ENCODE measurements around the gene ZNF385D. TPM values are rescaled to one million over a fixed set of nuclear protein-coding genes. Genes with fewer than 3 reads are reported as not detected.

ZNF385D gene
- total and polyA plus RNA-seq, 8 donors, result 1.6 to 28.6 (median 17.5) TPM

GRCh38 chr3:21795152-21795837 is 44.3 kb upstream of the ZNF385D start:
- Histone ChIP-seq H3K27me3 (no peaks in the 10 kb centered on the region), H3K27ac (no peak overlapping the region), H3K36me3 (no peaks in the 10 kb centered on the region), H3K9me3 (peaks cover 0 to 11% of the 10 kb centered on the region in 2 donors), H3K4me1 (peaks cover 0 to 3% of the 10 kb centered on the region in 2 donors), H3K4me3 (no peak overlapping the region)
- ATAC-seq (no peak), DNase-seq (peak in 1 of 4 donors; percentile 21)
- intact Hi-C loops (cut with DNase I), result no loop called here
- TF ChIP-seq, protein P1, sequence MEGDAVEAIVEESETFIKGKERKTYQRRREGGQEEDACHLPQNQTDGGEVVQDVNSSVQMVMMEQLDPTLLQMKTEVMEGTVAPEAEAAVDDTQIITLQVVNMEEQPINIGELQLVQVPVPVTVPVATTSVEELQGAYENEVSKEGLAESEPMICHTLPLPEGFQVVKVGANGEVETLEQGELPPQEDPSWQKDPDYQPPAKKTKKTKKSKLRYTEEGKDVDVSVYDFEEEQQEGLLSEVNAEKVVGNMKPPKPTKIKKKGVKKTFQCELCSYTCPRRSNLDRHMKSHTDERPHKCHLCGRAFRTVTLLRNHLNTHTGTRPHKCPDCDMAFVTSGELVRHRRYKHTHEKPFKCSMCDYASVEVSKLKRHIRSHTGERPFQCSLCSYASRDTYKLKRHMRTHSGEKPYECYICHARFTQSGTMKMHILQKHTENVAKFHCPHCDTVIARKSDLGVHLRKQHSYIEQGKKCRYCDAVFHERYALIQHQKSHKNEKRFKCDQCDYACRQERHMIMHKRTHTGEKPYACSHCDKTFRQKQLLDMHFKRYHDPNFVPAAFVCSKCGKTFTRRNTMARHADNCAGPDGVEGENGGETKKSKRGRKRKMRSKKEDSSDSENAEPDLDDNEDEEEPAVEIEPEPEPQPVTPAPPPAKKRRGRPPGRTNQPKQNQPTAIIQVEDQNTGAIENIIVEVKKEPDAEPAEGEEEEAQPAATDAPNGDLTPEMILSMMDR (IDR thresholded peaks at IDR 0.05), result no peak

GRCh38 chr3:21794291-21794690 is 43.3 kb upstream of the ZNF385D start:
- DNase-seq, result peak in 1 of 4 donors; percentile 15
- Histone ChIP-seq H3K4me3 (no peak overlapping the region), H3K36me3 (no peaks in the 10 kb centered on the region), H3K27me3 (no peaks in the 10 kb centered on the region), H3K9me3 (peaks cover 0 to 4% of the 10 kb centered on the region in 2 donors), H3K4me1 (peaks cover 0 to 3% of the 10 kb centered on the region in 2 donors), H3K27ac (no peak overlapping the region)
- intact Hi-C loops (cut with DNase I), result no loop called here
- no peak for ATAC-seq
- TF ChIP-seq, protein P1 (IDR thresholded peaks at IDR 0.05), result no peak

- Histone ChIP-seq H3K9me3 (peaks cover 0 to 5% of the 10 kb centered on the region in 2 donors), H3K27ac (no peak overlapping the region), H3K36me3 (no peaks in the 10 kb centered on the region), H3K4me3 (no peak overlapping the region), H3K4me1 (peaks cover 0 to 3% of the 10 kb centered on the region in 2 donors), H3K27me3 (no peaks in the 10 kb centered on the region)
- intact Hi-C loops (cut with DNase I), result no loop called here
- no peak for DNase-seq
- TF ChIP-seq, protein P1 (IDR thresholded peaks at IDR 0.05), result no peak
- ATAC-seq, result no peak
Observed at GRCh38 chr3:21792176-21792575, 41.2 kb upstream of the ZNF385D start.

GRCh38 chr3:21791356-21791755 is 40.3 kb upstream of the ZNF385D start:
- Histone ChIP-seq H3K36me3 (no peaks in the 10 kb centered on the region), H3K4me3 (no peak overlapping the region), H3K27ac (no peak overlapping the region), H3K27me3 (no peaks in the 10 kb centered on the region), H3K4me1 (peaks cover 1 to 3% of the 10 kb centered on the region in 2 donors), H3K9me3 (peaks cover 0 to 5% of the 10 kb centered on the region in 2 donors)
- ATAC-seq (no peak), DNase-seq (no peak)
- TF ChIP-seq, protein P1 (IDR thresholded peaks at IDR 0.05), result no peak
- intact Hi-C loops (cut with DNase I), result no loop called here

DNA sequence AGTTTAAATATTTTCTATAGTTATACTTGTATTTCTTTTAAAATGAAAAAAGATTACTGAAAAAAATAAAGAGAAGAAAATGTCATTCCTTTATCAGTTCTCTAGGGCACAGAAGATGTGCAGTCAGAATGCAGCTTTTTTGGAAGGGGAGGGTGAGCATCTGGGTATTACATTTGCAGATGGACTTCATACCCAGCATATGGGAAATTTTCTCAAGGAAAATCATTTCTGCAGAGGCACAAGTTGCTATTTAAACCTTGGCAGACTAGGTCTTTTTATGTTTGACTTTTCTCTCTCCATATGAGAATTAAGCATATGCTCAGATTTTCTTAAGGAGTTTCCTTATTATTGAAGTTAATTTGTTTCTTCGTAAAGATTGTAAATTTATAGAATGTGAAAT is 39.5 kb upstream of the ZNF385D start:
- intact Hi-C loops (cut with DNase I), result no loop called here
- Histone ChIP-seq H3K4me1 (peaks cover 0 to 3% of the 10 kb centered on the region in 2 donors), H3K36me3 (no peaks in the 10 kb centered on the region), H3K27ac (no peak overlapping the region), H3K27me3 (no peaks in the 10 kb centered on the region), H3K9me3 (peaks cover 0 to 5% of the 10 kb centered on the region in 2 donors), H3K4me3 (no peak overlapping the region)
- TF ChIP-seq, protein P1 (IDR thresholded peaks at IDR 0.05), result no peak
- no peak for DNase-seq
- no peak for ATAC-seq
